Medulla oblongata (tissue), 1 donor: ENCODE results near the gene NOX5.
"Not testable (repeated sequence)": the region's sequence is repeated elsewhere in the genome, so short reads cannot be mapped to it uniquely, and the experiment has no call there.

Experiments
- DNase-seq: peaks from one replicate; pipeline ENCODE4 v3.0.0-alpha.2; 2015; ENCODE audit errors: extremely low spot score

NOX5 gene, protein sequence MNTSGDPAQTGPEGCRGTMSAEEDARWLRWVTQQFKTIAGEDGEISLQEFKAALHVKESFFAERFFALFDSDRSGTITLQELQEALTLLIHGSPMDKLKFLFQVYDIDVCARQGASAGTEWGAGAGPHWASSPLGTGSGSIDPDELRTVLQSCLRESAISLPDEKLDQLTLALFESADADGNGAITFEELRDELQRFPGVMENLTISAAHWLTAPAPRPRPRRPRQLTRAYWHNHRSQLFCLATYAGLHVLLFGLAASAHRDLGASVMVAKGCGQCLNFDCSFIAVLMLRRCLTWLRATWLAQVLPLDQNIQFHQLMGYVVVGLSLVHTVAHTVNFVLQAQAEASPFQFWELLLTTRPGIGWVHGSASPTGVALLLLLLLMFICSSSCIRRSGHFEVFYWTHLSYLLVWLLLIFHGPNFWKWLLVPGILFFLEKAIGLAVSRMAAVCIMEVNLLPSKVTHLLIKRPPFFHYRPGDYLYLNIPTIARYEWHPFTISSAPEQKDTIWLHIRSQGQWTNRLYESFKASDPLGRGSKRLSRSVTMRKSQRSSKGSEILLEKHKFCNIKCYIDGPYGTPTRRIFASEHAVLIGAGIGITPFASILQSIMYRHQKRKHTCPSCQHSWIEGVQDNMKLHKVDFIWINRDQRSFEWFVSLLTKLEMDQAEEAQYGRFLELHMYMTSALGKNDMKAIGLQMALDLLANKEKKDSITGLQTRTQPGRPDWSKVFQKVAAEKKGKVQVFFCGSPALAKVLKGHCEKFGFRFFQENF

DNA sequence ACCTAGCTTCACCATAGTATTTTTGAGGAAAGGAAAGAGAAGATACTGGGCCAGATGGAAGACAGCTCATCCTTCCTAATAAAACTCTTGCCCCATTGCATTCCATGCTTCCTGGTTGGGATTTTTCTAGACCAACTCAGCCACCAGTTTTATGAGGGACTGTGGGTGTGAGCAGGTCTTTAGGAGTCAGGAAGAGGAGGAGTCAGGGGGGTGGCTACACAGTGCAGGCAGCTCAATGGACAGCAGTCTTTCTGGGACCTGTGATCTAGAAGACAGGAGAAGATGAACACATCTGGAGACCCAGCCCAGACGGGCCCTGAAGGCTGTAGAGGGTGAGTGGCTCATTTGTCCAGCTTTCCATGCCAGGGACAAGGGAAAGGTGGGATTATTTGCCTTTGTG is at the start of gene NOX5:
Gene NOX5 (plus strand): TSS at position 242 of the 400 bp plus-strand sequence. CDS start 41 bp downstream, at position 283.
- DNase-seq = no peak

DNA sequence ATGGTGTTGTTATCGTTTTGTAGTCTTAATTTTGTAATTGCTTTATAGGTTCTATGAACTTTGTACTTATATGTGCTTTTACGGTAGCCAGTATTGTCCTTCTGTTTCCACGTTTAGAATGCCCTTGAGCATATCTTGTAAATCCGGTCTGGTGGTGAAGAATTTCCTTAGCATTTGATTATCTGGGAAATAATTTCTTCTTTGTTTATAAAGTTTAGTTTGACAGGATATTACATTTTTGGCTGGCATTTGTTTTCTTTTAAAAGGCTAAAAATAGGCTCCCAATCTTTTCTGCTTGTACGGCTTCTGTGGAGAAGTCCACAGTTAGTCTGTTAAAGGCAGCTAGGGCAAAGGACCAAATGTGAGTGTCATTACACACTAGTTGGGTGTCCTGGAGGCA is 47.5 kb upstream of the NOX5 start:
- DNase-seq = no peak

DNA sequence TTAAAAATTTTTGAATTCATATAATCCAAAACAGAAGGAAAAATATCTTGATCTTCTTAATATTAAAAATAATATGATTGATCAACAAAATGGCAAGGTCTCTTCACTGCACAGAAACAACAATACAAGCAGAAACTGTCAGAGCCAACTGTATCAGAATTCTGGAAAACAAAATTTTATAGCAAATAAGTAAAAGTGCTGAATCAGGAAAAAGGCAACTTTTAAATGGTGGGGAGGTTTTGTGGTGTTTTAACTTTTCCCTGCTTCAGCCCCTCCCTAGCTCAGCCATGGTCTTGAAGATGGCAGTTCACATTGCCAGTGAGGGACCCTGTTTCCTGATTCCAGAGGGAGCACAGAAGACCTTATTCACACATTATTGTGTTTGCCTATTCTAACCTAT is 46.5 kb upstream of the NOX5 start:
- DNase-seq = no peak

- no peak for DNase-seq
These were observed 45.2 kb upstream of the NOX5 start for GRCh38 chr15:68969298-68969697.

DNA sequence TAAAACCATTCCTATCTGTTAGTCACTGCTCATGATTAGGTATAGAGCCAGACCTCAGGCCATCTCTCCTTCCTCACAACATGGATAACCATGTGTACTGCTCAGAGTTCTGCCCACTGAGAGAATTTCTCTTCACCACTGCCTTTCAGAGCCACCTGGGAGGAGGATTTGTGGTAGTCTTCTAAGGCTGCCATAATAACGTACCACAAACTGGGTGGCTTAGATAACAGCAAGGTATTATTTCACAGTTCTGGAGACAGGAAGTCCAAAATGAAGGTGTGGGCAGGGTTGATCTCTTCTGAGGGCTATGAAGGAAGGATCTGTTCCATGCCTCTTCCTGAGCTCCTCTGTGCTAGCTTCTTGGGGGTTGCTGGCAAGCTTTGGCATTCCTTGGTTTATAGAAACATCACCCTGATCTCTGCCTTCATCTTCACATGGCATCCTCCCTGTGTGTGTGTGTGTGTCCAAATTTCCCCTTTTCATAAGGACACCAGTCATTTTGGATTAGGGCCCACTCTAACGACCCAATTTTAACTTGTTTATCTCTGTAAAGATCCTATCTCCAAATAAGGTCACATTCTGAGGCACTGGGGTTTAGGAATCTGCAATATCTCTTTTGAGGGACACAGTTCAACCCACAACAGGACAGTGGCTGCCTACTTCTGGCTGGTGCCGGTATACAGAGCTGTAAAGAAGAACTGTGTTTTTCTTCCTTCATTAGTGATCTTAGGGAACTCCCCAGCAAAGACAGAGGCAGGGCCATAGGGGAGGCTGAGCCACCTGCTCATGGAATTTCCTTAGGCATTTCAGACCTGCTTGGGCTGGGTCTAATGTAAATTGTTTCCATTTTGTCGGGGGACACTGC is 42.1 kb upstream of the NOX5 start:
- DNase-seq = no peak

GRCh38 chr15:68975651-68976160 is 38.8 kb upstream of the NOX5 start:
- not testable (repeated sequence) for DNase-seq

GRCh38 chr15:68977426-68977825 is 37.1 kb upstream of the NOX5 start:
- DNase-seq = not testable (repeated sequence)

DNA sequence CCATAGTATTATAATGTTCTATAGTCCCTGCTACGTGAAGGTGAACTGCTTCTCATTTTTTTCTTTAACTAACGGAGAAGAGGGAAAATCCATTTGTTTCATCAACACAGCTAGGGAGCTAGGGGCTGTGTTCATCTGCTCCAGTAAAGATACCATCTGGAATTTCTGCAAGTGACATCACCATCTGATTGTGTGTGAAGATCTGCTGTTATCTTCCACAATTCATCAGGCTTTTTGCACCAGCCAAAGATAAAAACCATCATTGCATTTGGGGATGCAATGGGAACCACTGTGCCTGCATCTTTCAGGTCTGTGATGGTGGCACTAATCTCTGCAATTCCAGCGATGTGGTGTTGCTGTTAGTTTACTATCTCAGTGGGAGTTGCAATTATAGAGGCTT is 35.5 kb upstream of the NOX5 start:
- DNase-seq = no peak

- no peak for DNase-seq
These were observed 34.7 kb upstream of the NOX5 start for GRCh38 chr15:68979816-68980215.

DNA sequence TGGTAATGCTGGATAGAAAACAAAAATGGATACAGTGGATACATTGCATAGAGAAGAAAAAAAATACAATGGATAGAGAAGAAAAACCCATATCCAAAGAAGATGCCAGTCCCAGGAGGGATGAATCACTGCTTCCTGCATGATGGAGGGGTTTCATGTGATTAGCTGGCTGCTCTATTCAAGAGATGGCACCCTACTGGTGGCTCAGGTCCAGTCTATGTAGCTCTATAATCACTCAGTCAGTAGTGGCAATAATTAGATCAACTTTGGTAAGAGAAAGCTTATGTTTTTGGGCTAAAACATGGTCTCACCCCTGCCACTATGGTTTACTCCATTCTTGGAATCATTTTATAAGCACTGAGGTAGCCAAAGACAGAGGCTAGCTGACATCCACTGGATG is 33.7 kb upstream of the NOX5 start:
- DNase-seq = no peak

DNA sequence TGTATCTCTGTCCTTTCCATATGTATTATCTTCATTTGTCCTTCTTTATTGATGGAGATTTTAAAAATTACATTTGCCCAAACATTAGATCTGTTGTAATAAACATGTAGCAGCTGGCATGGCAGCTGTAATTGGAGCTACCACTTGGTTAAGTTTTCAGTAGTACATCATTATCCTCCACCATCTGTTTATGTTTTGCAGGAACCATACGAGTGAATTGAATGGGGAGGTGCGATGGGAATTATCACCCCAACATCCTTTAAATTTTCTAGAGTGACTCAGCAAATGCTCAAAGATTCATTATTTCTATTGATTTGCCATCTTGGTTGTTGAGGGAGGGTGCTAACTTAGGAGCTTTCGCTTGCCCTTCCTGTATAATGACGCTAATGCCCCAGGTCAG is 32.6 kb upstream of the NOX5 start:
- DNase-seq = no peak

DNA sequence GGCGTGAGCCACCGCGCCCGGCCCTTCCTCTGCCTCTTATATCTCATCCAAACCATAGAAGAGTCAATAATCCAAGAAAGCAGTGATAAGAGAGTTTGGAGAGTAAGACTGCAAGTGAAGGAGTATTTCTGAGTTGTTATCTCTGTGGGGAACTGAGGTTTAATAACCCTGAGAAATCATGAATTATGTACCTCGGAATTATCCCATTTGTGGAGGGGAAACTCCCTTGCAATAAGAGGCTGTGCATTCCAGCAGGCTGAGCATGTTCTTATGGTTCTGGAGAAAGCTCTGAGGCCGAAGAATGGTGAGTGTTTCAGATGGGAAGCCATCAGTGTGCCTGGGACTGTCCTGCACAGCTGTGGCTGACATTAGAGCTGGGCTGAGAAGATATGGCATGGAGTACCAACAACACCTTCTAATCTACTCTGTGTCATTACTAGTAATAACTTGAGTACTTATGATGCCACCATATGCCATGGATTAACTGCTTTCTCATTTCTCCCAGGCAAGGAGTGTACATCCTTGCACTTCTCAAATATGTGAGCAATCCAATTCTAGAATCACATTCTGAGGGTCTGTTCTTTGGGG is 31.4 kb upstream of the NOX5 start:
- no peak for DNase-seq

DNA sequence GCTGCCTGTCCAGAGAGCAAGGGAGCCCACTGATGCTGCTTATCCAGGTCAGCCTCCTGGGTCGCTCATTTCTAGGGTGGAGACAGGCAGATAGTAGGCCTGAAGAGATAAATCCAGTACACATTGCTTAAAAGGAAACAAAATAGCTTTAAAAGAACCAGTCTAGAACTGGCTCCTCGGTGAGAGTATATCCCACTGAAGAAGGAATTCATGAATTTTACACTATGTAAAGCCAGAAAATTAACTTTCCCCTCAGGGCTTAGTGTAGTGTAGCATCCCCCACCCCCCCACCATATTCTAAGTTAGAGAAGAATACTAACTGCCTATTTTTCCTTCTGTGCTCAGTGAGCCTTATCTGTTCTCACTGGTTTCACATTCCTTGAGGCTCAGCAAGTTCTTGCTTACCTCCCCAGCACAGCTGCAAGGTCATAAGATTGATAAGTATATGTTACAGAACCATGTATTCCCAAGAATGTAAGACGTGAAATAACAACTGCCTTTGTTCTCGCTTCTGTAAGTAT is 30.5 kb upstream of the NOX5 start:
- DNase-seq = no peak

DNA sequence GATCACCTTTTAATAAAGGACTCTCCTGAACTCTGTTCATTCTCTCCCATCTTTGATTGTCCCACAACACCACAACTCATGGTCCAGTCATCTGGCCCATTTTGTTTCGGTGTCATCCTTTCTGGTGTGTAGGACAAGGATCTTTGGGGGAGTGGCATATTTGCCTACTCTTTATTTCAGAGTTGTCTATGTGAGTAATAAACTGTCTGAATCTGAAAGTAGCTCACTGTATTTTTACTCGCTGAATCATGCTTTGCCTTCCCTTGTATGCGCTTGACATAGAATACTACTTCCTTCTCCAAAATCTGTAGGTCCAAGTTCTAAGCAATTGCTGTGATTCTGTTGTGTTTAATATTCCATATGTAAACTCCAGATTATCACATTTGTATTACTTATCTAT is 29.9 kb upstream of the NOX5 start:
- DNase-seq = no peak

DNA sequence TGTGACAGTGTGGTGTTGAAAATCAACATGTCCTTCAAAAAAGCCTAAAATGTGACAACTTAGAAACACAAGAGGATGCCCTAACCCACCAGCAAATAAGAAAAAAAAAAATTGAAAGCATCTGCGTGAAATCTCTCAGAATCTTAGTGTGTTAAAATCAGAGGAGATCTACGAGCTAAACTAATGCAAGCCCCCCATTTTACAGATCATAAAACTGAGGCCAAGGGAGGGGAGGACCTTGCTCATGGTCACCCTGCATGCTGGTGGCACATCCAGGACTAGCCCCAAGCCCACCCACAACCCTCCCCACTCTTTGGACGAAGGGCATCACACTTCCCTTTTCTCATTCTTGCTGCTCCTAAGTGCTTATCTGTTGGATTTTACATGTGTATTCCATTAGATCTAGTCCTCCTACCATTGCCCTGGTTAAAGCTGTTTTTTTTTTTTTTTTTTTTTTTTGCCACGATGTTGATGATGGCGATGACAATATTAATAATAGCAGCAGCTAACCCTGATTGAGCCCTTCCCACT is 29.1 kb upstream of the NOX5 start:
- DNase-seq = no peak

GRCh38 chr15:68986322-68986721 is 28.2 kb upstream of the NOX5 start:
- DNase-seq = no peak

DNA sequence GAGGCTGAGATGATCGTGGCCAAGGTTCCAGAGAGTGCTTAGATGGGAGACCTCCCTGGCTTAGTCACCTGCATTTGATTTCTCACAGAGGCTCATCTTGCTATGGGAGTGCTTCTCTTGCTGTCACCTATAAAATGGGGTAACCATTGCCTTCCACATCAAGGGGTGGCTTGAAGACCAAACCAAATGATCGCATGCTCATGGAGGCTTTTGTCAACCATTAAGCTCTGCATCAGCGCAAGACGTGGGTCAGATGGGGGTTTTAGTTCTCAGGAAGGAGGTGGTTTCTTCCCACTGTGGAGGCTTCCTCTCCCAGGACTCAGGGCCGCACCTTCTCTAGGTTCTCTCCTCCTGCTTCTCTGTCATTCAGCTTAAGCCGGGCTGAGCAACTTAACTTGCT is 27.4 kb upstream of the NOX5 start:
- DNase-seq = no peak

GRCh38 chr15:68987676-68988075 is 26.8 kb upstream of the NOX5 start:
- DNase-seq = no peak

DNA sequence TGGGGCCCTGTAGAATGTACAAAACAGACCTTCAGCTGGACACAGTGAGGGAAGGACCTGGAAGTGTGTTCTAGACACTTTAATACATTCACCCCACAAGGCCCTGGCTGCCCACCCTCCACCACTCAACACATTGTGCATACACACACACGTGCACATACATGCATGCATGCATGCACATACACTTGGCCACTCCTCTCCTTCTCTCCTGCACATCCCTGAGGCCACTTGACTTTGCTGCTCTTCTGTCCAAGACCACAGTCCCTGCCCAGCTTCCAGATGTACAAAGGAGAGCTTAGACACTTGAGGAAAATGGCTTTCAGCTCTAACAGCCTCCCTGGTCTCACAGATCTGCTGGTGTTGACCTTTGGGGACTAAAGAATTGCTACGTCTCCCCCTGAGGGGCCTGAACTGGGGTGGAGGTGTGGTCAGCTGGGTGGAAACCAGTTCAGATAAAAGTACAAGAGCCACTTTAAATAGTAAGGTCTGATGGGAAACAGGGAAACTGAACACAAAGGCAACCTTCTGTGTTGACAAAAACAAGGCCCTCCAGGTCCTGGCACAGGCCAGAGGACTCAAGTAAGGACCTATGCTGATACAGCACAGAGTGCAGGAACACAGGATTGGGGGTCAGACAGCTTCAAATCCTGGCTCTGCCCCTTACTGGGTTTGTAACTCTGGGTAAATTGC is 24.8 kb upstream of the NOX5 start:
- no peak for DNase-seq

DNA sequence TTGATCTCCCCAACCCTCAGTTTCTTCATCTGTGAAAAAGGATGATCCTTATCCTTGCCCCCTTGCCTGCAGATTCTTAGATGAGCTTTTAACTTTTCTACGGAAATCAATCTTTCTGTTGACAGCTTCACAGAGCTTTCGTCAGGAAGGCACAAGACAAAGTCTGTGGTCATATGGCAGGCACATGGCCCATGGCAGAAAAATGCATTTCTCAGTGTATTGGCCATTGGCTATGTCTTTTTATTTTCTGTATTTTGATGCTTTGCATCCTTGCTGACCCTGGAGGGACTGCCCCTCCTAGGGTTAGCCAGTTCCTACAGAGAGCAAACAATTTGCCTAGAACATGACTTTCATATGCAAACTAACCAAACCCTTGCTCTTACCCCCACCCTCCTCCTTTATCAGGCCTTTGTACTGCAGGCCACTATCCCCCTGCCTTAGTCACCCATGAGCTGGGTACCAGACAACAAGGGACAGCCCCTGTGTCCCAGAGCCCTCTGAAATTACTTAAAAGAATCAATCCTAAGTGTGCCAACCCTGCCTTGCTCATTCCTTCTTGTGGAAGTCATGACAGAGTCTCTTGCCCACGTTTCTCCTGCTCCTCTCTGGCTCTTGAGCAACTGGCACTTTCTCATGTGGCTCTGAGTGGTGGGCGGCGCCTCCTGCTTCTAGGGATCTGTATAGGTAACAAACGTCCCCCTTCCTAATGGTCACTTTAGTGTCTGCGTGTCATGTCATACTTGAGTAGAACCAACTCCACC is 24.1 kb upstream of the NOX5 start:
- DNase-seq = no peak
